ENCODE measurements around the gene SLC13A5.

DNA sequence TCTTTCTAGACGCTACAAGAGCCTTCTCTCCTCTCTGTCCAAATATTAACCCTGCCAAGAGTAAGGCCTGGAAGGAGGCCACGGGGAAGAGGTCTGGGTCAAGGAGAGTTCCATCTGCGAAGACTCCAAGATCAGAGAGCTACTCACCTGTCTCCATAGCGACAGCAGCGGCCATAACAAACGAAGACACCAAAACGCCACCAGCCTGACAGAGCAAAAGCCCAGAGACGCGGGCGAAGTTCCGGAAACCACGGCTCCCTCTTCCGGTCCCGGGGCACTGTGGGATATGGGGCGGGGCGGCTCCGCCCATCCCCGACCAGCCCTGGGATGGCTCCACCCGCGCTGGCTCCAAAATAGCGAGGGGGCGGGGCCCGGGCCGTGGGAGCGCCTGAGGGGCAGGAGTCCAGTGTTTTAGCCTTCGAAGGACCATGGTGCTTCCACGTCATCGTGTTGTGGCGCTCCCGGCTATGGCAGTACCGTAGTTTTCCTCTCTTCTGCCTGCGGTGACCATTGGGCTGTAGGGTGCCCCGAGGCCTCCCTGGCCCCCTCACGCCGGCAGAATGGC is 61.7 kb downstream of the SLC13A5 start, which contains the start of the genes C17orf100 and MED31:
- TF ChIP-seq EP300 (IDR thresholded peaks at IDR 0.05; ENCODE audit: borderline replicate concordance in 1 of 2, control insufficient read depth in 1 of 2, low read depth in 2 of 2, low read length in 2 of 2) = no peak
- TF ChIP-seq CHD2 (IDR thresholded peaks at IDR 0.05; ENCODE audit: borderline replicate concordance, low read depth, low read length) = 0 out of 2 replicates have a peak, but pooled peaks have one; percentile 14
- TF ChIP-seq, protein P1, sequence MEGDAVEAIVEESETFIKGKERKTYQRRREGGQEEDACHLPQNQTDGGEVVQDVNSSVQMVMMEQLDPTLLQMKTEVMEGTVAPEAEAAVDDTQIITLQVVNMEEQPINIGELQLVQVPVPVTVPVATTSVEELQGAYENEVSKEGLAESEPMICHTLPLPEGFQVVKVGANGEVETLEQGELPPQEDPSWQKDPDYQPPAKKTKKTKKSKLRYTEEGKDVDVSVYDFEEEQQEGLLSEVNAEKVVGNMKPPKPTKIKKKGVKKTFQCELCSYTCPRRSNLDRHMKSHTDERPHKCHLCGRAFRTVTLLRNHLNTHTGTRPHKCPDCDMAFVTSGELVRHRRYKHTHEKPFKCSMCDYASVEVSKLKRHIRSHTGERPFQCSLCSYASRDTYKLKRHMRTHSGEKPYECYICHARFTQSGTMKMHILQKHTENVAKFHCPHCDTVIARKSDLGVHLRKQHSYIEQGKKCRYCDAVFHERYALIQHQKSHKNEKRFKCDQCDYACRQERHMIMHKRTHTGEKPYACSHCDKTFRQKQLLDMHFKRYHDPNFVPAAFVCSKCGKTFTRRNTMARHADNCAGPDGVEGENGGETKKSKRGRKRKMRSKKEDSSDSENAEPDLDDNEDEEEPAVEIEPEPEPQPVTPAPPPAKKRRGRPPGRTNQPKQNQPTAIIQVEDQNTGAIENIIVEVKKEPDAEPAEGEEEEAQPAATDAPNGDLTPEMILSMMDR (IDR thresholded peaks at IDR 0.05 in 2 of 3, conservative IDR thresholded peaks at IDR 0.05 in 1 of 3; ENCODE audit: control insufficient read depth in 2 of 3, extremely low read depth in 1 of 3, insufficient read depth in 1 of 3, low read depth in 3 of 3, low read length in 3 of 3) = no peak
- TF ChIP-seq, protein P2, sequence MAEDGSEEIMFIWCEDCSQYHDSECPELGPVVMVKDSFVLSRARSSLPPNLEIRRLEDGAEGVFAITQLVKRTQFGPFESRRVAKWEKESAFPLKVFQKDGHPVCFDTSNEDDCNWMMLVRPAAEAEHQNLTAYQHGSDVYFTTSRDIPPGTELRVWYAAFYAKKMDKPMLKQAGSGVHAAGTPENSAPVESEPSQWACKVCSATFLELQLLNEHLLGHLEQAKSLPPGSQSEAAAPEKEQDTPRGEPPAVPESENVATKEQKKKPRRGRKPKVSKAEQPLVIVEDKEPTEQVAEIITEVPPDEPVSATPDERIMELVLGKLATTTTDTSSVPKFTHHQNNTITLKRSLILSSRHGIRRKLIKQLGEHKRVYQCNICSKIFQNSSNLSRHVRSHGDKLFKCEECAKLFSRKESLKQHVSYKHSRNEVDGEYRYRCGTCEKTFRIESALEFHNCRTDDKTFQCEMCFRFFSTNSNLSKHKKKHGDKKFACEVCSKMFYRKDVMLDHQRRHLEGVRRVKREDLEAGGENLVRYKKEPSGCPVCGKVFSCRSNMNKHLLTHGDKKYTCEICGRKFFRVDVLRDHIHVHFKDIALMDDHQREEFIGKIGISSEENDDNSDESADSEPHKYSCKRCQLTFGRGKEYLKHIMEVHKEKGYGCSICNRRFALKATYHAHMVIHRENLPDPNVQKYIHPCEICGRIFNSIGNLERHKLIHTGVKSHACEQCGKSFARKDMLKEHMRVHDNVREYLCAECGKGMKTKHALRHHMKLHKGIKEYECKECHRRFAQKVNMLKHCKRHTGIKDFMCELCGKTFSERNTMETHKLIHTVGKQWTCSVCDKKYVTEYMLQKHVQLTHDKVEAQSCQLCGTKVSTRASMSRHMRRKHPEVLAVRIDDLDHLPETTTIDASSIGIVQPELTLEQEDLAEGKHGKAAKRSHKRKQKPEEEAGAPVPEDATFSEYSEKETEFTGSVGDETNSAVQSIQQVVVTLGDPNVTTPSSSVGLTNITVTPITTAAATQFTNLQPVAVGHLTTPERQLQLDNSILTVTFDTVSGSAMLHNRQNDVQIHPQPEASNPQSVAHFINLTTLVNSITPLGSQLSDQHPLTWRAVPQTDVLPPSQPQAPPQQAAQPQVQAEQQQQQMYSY (CRISPR knock-in tag; IDR thresholded peaks at IDR 0.05) = no peak
- no peak for TF ChIP-seq ZNF384 (IDR thresholded peaks at IDR 0.05; ENCODE audit: borderline replicate concordance, low read depth, low read length)
- peak; percentile 81 for TF ChIP-seq POLR2AphosphoS5 (IDR thresholded peaks at IDR 0.05; ENCODE audit: low read length)
- no peak for TF ChIP-seq EZH2 (IDR thresholded peaks at IDR 0.05; ENCODE audit: borderline replicate concordance, control insufficient read depth, low read depth, low read length)
- no peak for TF ChIP-seq FOXM1 (IDR thresholded peaks at IDR 0.05; ENCODE audit: low read depth, low read length)
